Hepatic stellate cell (primary cell): ENCODE data around the gene KRTDAP.

Experiments used
- DNase-seq: peaks from one replicate; pipeline ENCODE4 v3.0.0; 2011; ENCODE audit warnings: low spot score

Gene KRTDAP

DNA sequence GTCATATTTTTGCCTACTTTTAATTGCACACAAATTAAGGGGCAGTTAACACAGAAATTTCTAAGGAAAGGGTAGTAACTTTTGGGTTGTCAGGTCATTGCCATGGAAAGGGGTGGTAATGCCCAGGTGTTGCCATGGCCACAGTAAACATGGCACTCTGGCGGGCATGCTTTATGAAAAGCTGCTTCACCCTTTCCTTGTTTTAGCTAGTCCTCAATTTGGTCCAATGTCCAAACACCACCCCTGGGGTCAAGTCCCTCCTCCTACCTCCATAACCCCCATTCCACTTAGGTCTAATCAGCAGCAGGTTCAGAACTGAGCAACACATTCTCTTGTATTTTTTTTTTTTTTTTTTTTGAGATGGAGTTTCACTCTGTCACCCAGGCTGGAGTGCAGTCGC, 35.6 kb downstream of the KRTDAP start:
- DNase-seq, result no peak

DNA sequence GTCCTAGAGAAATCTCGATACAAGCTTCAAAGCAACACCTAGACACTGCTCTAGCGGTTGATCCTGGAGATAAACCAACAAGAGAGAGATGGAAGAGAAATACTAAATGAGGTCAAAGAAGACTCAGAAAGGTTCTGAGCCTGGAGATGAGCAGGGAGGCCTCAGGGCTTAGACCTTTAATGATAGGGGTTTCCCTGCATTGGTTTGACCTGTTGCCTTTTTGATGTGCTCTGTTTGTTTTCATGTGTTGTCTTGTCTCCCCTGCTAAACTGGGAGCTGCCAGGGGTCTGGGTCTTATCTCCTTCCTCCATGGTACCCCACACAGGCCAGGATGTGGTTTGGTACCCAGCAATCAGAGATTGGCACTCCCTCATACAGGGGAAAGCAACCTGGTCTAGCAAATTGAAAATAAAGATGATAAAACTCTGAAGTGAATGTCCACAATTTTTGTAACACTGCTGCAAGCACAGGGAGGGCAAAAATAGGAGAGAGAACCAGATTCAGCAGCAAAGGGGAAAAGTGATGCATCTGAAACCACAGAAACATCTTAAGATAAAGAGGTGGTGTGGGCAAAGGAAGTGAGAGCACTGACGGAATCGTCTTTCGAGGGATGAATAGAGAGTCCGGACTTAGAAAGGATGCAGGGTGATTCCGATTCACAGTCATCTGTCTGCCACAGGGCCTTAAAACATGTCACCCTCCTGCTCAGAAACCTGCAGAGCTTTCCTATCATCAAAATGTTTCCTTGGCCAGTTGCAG, 38.7 kb downstream of the KRTDAP start:
- DNase-seq, result no peak

DNA sequence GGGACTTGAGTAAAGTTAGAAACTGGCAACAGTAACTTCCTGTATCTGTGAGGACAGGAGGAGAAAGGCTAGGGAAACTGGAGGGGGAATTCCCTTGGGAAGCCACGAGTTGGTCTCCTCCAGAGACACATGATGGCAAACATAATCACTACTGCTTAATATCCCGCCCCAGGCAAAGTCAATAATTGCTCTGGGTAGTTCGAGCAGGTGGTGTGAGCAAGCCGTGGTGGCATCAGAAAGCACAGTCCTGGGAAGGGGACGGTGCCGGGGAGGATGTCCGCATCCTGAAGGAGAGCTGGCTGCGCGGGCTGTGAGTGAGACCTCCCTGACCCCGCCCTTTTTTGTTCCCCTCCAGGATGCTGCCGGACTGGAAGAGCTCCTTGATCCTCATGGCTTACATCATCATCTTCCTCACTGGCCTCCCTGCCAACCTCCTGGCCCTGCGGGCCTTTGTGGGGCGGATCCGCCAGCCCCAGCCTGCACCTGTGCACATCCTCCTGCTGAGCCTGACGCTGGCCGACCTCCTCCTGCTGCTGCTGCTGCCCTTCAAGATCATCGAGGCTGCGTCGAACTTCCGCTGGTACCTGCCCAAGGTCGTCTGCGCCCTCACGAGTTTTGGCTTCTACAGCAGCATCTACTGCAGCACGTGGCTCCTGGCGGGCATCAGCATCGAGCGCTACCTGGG, 40.8 kb downstream of the KRTDAP start:
- DNase-seq, result no peak

DNA sequence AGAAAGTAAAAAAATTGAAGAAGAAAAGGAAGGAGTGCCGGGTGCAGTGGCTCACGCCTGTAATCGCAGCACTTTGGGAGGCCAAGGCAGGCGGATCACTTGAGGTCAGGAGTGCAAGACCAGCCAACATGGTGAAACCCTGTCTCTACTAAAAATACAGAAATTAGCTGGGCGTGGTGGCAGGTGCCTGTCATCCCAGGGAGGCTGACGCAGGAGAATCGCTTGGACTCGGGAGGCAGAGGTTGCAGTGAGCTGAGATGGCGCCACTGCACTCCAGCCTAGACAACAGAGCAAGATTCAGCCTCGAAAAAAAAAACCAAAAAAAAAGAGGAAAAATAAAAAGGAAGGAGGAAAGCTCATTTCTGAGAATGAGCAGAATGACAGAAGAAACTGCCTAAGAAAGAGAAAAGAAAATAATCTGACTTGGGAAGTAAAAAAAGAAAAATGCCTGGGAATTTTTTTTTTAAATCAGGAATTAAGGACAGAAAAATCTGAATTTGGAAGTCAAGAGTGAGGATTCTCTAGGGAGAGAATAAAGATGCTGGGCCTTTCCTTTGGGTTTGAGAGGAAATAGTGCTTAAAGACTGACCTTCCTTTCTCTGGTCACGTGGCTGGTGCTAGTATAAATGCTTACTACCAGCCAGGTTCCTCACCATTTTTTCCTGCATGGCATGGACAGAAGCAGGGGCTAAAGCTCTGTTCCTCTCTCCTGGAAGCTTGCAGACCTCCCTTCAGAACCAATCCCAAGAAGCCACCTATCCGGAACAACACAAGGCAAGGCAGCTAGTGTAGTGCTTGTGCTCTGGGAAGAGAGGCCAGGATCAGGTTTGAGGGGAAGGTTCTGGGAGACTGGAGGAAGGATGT, 42.4 kb downstream of the KRTDAP start, which contains the start of gene FFAR2:
FFAR2 (plus strand) TSS at position 652 of the 864 bp plus-strand sequence. CDS start 1,458 bp downstream, outside the sequence.
- DNase-seq, result no peak

DNA sequence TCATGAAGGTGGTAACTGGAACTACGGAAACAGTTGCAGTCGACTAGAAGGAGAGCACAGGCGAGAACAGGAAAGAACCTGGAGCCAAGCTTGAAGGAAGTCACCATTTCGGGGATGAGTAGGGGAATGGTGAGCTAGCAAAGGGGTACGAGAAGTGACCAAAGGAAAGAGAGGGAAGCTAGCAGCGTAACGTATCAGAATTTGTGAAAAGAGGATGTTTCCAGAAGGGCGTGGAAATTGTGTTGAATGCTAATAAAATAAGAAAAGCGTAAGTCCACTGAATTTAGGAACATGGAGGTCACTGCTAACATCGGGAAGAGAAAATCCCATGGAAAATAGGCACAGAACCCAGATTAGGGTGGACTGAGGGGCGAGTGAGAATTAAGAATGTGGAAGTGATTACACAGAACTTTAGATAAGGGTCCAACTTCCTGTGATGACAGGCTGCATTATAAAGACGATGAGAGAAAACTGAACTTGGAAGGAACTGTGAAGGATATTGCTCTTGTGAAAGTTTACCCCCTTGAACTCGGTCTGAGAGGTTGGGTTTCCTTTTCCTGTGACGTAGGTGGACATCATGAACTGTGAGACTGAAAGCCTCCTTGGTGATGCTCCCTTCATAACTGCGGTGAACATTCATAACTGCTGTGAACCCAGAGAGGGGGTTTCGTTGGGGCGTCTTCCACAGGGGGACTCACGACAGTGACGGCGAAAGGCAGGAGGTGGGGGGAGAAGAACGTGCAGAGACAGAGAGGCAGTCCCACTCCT, 44.3 kb downstream of the KRTDAP start:
- DNase-seq, result no peak

DNA sequence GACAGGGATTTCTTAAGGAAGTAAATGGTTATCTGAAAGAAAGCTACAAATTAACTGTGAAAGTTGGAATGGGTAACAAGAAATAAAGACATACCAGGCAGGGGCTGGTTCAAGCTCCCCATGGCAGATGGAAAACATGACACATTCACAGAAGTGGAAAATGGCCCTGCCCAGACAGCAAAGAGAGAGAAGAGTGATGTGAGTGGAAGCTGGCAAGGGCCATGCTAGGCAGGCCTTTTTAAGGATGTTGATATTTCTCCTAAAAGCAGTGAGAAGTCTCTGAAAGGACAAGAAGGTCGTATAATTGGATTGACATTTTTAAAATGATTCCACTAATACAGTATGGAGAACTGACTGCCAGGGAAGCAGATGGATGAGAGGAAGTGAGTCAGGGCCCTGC, 45.5 kb downstream of the KRTDAP start:
- no peak for DNase-seq

DNA sequence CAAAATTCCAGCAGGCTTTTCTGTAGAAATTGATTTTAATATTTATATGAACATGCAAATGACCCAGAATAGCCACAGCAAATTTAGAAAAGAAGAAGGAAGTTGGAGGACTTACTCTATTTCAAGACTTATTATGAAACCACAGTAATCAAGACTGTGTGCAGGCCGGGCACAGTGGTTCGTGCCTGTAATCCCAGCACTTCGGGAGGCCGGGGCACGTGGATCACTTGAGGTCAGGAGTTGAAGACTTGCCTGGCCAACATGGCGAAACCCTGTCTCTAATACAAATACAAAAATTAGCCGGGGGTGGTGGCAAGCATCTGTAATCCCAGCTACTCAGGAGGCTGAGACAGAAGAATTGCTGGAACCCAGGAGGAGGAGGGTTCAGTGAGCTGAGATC, 48.2 kb downstream of the KRTDAP start:
- DNase-seq, result no peak

DNA sequence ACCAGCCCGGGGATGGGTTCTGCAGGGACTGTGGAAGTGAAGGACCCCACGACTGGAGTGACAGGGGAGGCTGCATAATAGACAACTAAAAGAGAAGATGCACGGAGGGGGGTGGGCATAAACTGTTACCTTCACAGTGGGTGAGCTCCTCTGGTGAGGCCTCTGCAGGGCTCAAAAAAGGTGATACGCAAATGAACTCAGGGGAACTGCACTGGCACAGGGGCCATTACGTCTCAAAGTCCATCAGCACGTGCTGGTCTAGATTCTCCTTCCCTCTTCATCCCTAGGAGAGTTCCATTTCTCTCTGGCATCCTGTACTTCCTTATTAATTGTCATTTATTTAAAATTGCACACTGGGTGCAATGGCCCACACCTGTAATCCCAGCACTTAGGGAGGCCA, 50.3 kb downstream of the KRTDAP start:
- no peak for DNase-seq

DNA sequence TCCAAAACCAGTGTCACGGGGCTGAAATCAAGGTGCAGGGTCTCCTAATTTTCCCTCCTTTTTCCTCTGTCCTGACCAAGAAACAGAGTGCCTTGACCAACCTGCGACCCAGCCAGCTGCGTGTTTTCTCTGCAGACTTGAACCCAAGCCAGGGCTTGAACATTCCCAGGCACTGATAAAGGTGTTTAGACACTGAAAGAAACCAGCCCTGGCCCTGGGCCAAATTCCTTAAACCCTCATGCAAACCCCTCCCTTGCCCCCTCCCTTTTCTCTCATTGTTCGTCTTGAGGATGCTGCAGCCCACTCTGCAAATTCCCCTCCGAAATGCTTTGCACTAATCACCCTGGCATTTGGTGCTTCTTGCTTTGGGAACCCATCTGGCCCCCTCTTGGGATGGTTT, 51.7 kb downstream of the KRTDAP start:
- DNase-seq, result no peak

DNA sequence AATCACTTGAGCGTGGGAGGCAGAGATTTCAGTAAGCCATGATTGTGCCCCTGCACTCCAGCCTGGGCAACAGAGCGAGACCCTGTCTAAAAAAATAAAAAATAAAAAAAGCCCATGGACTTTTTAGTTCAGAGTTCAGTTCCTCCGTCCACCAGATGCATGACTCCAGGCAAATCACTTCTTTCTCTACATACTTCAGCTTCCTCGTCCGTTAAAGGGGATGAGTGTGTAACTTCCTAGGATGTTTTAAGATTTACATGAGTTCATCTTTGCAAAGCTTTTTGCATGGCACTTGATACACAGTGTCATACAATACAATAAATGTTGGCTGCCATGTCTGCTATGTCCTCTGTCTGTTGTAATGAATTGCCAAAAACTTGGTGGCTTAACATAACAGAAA, 52.2 kb downstream of the KRTDAP start:
- DNase-seq, result no peak

DNA sequence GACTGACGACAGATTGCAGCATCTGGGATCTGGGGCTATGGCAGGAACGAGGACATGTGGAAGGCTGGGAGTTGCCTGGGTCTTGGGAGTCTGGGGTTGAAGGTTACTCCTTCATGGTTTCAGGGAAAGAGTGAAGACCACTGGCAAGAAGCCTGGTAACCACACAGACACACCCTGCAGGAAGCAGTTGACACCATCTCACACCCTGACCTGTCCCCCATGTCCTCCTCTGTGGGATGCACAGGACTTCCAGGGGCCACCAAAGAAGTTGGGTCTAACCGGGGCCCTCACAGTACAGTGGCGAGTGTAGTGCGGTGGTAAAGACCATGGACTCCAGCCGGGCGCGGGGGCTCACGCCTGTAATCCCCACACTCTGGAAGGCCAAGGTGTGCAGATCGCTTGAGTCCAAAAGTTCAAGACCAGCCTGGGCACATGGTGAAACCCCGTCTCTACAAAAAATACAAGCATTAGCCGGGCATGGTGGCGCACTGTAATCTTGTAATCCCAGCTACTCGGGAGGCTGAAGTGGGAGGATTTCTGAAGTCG, 52.8 kb downstream of the KRTDAP start:
- DNase-seq, result no peak
